ENCODE data around the gene DAPP1. TPM values are rescaled to one million over a fixed set of nuclear protein-coding genes. Genes with fewer than 3 reads are reported as not detected.

The DAPP1 gene
- total and polyA plus RNA-seq, 2 of the 8 experiments (the other 6 are each of a cell fraction or from before 2014, with no cell fraction given), result not detected

DNA sequence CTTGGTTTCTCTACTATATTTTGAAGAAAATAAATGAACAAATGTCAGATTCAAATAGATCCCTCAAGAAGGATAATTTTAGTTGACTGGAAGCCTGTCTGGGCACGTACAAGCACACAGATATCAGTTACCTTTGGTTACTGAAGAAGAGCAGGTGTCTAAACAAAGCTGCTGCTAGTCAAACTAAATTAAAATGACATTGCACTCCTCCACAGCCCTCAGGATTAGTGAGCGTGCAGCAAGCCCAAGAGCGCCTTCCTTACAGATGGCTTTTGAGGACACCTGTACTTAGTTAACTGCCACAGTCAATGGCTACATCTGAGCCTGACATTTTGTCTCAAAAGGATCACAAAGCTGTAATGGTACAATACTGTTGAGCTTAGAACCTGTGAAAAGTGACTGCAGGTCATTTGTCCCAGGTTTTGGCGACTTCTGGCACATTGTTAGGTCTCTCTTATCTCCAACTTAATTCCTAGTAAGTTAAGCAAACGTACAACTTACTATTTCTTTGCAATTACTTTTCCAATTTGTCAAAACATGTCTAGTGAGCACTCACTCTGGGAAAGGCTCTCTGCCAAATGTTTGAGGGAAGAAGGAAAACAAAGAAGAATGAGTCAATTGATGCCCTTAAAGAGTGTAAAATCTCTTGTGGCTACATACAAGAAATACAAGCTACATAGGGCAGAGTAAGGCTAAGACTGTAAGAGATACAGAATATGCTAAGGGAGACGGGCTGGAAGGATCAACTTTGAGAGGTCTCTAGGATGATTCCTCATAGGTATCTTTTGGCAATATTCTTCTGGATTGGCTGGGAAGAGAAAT, 25.6 kb upstream of the DAPP1 start:
- FAIRE-seq (no peak), DNase-seq (ENCODE audit: low read depth in 1 of 2, low spot score in 2 of 2) (no peak)
- Histone ChIP-seq H3K79me1 (ENCODE audit: low read depth, low read length) (no peaks in the 10 kb centered on the region), H3K27ac (ENCODE audit: low read depth, low read length) (no peak overlapping the region), H4K91ac (replicated peaks; ENCODE audit: insufficient read length, low read length) (no peak overlapping the region), H3K4me2 (ENCODE audit: insufficient read depth in 1 of 2, low read depth in 2 of 2, low read length in 2 of 2) (no peak overlapping the region), H2BK15ac (ENCODE audit: low read length) (no peak overlapping the region), H2BK12ac (ENCODE audit: low read depth, low read length) (no peak overlapping the region), H3K23me2 (ENCODE audit: low read depth, low read length) (no peaks in the 10 kb centered on the region), H3K14ac (ENCODE audit: insufficient read length) (no peak overlapping the region), H3K23ac (ENCODE audit: insufficient read length) (no peak overlapping the region), H3K27me3 (replicated peaks in 1 of 4; ENCODE audit: control insufficient read depth in 3 of 4, extremely low read depth in 1 of 4, insufficient read depth in 3 of 4, low read length in 3 of 4) (no peaks in the 10 kb centered on the region), H4K8ac (ENCODE audit: extremely low read depth, insufficient read depth, low read length) (no peak overlapping the region), H4K20me1 (replicated peaks in 1 of 2; ENCODE audit: control insufficient read depth in 1 of 2, insufficient read depth in 2 of 2, low read length in 2 of 2) (no peaks in the 10 kb centered on the region), H2AFZ (ENCODE audit: low read length) (no peak overlapping the region), H2AK5ac (ENCODE audit: low read depth, low read length) (no peak overlapping the region), H2BK5ac (ENCODE audit: low read depth, low read length) (no peak overlapping the region), H3K9ac (replicated peaks in 1 of 4; ENCODE audit: extremely low read depth in 1 of 4, low read depth in 3 of 4, low read length in 3 of 4) (no peak overlapping the region), H3K4me1 (replicated peaks in 1 of 4; ENCODE audit: control insufficient read depth in 3 of 4, insufficient read depth in 4 of 4, low read length in 3 of 4) (no peaks in the 10 kb centered on the region), H3K56ac (replicated peaks; ENCODE audit: insufficient read length, low read depth, low read length) (no peak overlapping the region), H4K5ac (ENCODE audit: insufficient read length, low read depth, low read length) (no peak overlapping the region), H3K9me3 (ENCODE audit: insufficient read depth in 2 of 2, low read depth in 1 of 2, low read length in 1 of 2) (no peaks in the 10 kb centered on the region), H3K4me3 (ENCODE audit: extremely low read depth in 1 of 4, insufficient read depth in 2 of 4, low read depth in 3 of 4, low read length in 4 of 4) (no peak overlapping the region), H3K36me3 (ENCODE audit: control insufficient read depth in 2 of 4, insufficient read depth in 4 of 4, low read length in 3 of 4) (no peaks in the 10 kb centered on the region), H3K79me2 (ENCODE audit: control insufficient read depth in 1 of 2, insufficient read depth in 2 of 2, low read length in 2 of 2) (no peaks in the 10 kb centered on the region), H2BK120ac (replicated peaks; ENCODE audit: low read depth, low read length) (no peak overlapping the region), H3K4ac (replicated peaks; ENCODE audit: insufficient read length, low read depth, low read length) (no peak overlapping the region), H2BK20ac (ENCODE audit: low read length) (no peak overlapping the region), H3K18ac (ENCODE audit: extremely low read depth, low read length) (no peak overlapping the region)
- POLR2A ChIA-PET (ENCODE audit: partially characterized antibody), result no interaction called here
- CTCF ChIA-PET (ENCODE audit: partially characterized antibody), result interaction anchor here (0.8 kb wide), 1 partner anchor 18 kb away, joined by 3 read pairs; no protein-coding TSS in a partner anchor
- WGBS, 2 experiments (ENCODE audit: extremely low coverage in 1 of 2, insufficient coverage in 1 of 2, insufficient read length in 1 of 2, insufficient replicate concordance in 2 of 2, low coverage in 1 of 2, low lambda C conversion rate in 2 of 2, missing lambda C conversion rate in 1 of 2), result 84% methylated on average over 6 of the region's 6 CpGs; no CpG with 5 or more reads in 1 of the 2 experiments
- TF ChIP-seq RAD21 (IDR thresholded peaks at IDR 0.05 in 1 of 2, conservative IDR thresholded peaks at IDR 0.05 in 1 of 2; ENCODE audit: low read depth in 2 of 2, low read length in 2 of 2) (no peak), MAFK (IDR thresholded peaks at IDR 0.05; ENCODE audit: low read depth, low read length) (no peak), PHF8 (conservative IDR thresholded peaks at IDR 0.05; ENCODE audit: low read depth, low read length) (no peak), TAF1 (IDR thresholded peaks at IDR 0.05; ENCODE audit: low read depth, low read length) (no peak), CREB1 (IDR thresholded peaks at IDR 0.05) (no peak), GABPA (IDR thresholded peaks at IDR 0.05; ENCODE audit: borderline replicate concordance, insufficient read depth, low read length) (no peak), EZH2 (IDR thresholded peaks at IDR 0.05; ENCODE audit: low read depth, low read length, severe bottlenecking) (no peak), BCL11A (IDR thresholded peaks at IDR 0.05; ENCODE audit: low read depth in 2 of 2, low read length in 2 of 2) (no peak), RNF2 (IDR thresholded peaks at IDR 0.05; ENCODE audit: borderline replicate concordance, low read depth, low read length, missing control alignments, poor library complexity, severe bottlenecking) (no peak), MAX (IDR thresholded peaks at IDR 0.05) (no peak), SP4 (IDR thresholded peaks at IDR 0.05; ENCODE audit: low read length) (no peak), KDM4A (IDR thresholded peaks at IDR 0.05; ENCODE audit: low read depth, low read length, severe bottlenecking) (no peak)

Data from H1 (cell line).